ENCODE results near the gene DOCK1.

- TF ChIP-seq, protein P1, sequence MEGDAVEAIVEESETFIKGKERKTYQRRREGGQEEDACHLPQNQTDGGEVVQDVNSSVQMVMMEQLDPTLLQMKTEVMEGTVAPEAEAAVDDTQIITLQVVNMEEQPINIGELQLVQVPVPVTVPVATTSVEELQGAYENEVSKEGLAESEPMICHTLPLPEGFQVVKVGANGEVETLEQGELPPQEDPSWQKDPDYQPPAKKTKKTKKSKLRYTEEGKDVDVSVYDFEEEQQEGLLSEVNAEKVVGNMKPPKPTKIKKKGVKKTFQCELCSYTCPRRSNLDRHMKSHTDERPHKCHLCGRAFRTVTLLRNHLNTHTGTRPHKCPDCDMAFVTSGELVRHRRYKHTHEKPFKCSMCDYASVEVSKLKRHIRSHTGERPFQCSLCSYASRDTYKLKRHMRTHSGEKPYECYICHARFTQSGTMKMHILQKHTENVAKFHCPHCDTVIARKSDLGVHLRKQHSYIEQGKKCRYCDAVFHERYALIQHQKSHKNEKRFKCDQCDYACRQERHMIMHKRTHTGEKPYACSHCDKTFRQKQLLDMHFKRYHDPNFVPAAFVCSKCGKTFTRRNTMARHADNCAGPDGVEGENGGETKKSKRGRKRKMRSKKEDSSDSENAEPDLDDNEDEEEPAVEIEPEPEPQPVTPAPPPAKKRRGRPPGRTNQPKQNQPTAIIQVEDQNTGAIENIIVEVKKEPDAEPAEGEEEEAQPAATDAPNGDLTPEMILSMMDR (IDR thresholded peaks at IDR 0.05) = no peak
- TF ChIP-seq ZFX (IDR thresholded peaks at IDR 0.05; ENCODE audit: borderline replicate concordance) = no peak
Measured at GRCh38 chr10:127410030-127410429, 504.8 kb downstream of the DOCK1 start.

Measured in 22Rv1 (cell line).